HEK293T (cell line): Measurements from ENCODE around the gene PLSCR4.

Source experiments
- BHLHE40 ChIP-seq: fragments of 450-650 bp; IDR thresholded peaks from 2 replicates; pipeline ENCODE4 v1.6.1; 2016; ENCODE audit warnings: mild to moderate bottlenecking, moderate library complexity, borderline replicate concordance
- ELF4 ChIP-seq: fragments of 450-650 bp; IDR thresholded peaks from 2 replicates; pipeline ENCODE4 v1.6.1; 2017; ENCODE audit warnings: antibody characterized with exemption
- FOXA1 ChIP-seq: fragments of 450-650 bp; IDR thresholded peaks from 2 replicates; pipeline ENCODE4 v1.6.1; 2016; ENCODE audit warnings: mild to moderate bottlenecking
- FOXM1 ChIP-seq: fragments of 450-650 bp; IDR thresholded peaks from 2 replicates; pipeline ENCODE4 v1.6.1; 2017; ENCODE audit warnings: mild to moderate bottlenecking, borderline replicate concordance
- HDGF ChIP-seq: fragments of 450-650 bp; IDR thresholded peaks from 2 replicates; pipeline ENCODE4 v1.6.1; 2017; ENCODE audit warnings: antibody characterized with exemption, borderline replicate concordance
- LEF1 ChIP-seq: fragments of 450-650 bp; IDR thresholded peaks from 2 replicates; pipeline ENCODE4 v1.6.1; 2017; ENCODE audit warnings: mild to moderate bottlenecking, borderline replicate concordance
- SP1 ChIP-seq: fragments of 450-650 bp; IDR thresholded peaks from 2 replicates; pipeline ENCODE4 v1.6.1; 2017
- SUZ12 ChIP-seq: fragments of 450-650 bp; IDR thresholded peaks from 2 replicates; pipeline ENCODE4 v1.6.1; 2016; ENCODE audit warnings: mild to moderate bottlenecking
- ZNF384 ChIP-seq: fragments of 450-650 bp; IDR thresholded peaks from 2 replicates; pipeline ENCODE4 v1.6.1; 2016

DNA sequence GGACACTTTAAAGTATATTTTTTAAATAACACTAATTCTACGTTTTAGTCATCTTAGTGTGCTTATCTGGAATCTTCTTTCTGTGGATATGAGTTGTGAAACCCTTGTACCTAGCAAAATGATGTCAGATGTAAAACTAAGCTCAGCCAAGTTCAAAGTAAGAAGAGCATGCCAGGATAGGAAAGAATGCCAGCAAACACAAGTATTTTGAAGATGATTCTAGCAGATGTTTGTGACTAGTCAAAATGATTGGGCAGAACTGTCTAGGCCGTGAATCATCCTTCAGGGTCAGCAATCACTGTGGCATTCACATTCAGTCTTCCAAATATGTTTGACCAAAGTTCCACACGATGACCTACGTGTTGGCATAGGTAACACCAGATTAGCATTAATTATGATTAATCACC is 84.5 kb downstream of the PLSCR4 start:
- no peak for TF ChIP-seq SUZ12
- no peak for TF ChIP-seq BHLHE40
- no peak for TF ChIP-seq ELF4
- TF ChIP-seq FOXM1 = no peak
- no peak for TF ChIP-seq LEF1
- TF ChIP-seq SP1 = no peak
- no peak for TF ChIP-seq HDGF
- no peak for TF ChIP-seq ZNF384
- no peak for TF ChIP-seq FOXA1
